HL-60 (cell line): ENCODE results near the gene POP4.

Experiments
- DNase-seq, 2 experiments: peaks; one replicate each; pipeline ENCODE4 v3.0.0-alpha.2; 2010 to 2020; ENCODE audit warnings: low read depth in 1 of 2, low spot score in 1 of 2
- H3K27ac ChIP-seq: fragments of 250-450 bp; sonication (Bioruptor Pico); replicated peaks from 2 replicates; pipeline ENCODE4 v1.5.1; 2020; ENCODE audit warnings: mild to moderate bottlenecking, moderate library complexity
- H3K27me3 ChIP-seq: fragments of 250-450 bp; sonication (Bioruptor Pico); 2 replicates; pipeline ENCODE4 v1.5.1; 2021; ENCODE audit warnings: mild to moderate bottlenecking, moderate library complexity; ENCODE audit not compliant: insufficient read depth, poor library complexity, severe bottlenecking
- H3K4me3 ChIP-seq: replicated peaks from 2 replicates; pipeline ENCODE4 v1.5.1; 2011; ENCODE audit warnings: mild to moderate bottlenecking, control low read depth, low read length; ENCODE audit not compliant: insufficient read depth
- GABPA ChIP-seq: IDR thresholded peaks from 2 replicates; pipeline ENCODE4 v1.6.1; 2012; ENCODE audit warnings: low read depth
- POLR2AphosphoS5 ChIP-seq: IDR thresholded peaks from 2 replicates; pipeline ENCODE4 v1.6.1; 2012; ENCODE audit warnings: low read depth
- SPI1 ChIP-seq: IDR thresholded peaks from 2 replicates; pipeline ENCODE4 v1.6.1; 2012; ENCODE audit warnings: low read depth, mild to moderate bottlenecking, borderline replicate concordance
- TF ChIP-seq, protein P1 (sequence below): IDR thresholded peaks from 2 replicates; pipeline ENCODE4 v1.6.1; 2012; ENCODE audit warnings: low read depth; ENCODE audit not compliant: insufficient replicate concordance
- TF ChIP-seq, protein P2 (sequence below): IDR thresholded peaks from one replicate; pipeline ENCODE4 v1.5.1; 2011; ENCODE audit warnings: low read length, control low read depth, inconsistent platforms; ENCODE audit not compliant: insufficient read depth

Gene POP4

DNA sequence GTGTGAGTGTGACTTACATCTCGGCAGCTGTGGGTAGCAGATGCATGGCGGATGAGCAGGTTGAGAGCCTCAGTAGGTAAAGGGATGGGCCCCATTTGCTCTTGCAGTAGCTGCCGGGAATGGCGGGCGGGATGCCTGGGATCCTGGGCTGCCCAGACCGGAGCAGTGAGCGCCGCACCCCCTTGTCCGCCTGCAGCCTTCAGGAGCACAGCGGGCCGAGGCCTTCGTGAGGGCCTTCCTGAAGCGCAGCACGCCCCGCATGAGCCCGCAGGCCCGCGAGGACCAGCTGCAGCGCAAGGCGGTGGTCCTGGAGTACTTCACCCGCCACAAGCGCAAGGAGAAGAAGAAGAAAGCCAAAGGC is 4.1 kb downstream of the POP4 start:
- Histone ChIP-seq H3K27ac (no peak overlapping the region), H3K27me3 (no peaks in the 10 kb centered on the region), H3K4me3 (no peak overlapping the region)
- DNase-seq: no peak
- TF ChIP-seq, protein P1, sequence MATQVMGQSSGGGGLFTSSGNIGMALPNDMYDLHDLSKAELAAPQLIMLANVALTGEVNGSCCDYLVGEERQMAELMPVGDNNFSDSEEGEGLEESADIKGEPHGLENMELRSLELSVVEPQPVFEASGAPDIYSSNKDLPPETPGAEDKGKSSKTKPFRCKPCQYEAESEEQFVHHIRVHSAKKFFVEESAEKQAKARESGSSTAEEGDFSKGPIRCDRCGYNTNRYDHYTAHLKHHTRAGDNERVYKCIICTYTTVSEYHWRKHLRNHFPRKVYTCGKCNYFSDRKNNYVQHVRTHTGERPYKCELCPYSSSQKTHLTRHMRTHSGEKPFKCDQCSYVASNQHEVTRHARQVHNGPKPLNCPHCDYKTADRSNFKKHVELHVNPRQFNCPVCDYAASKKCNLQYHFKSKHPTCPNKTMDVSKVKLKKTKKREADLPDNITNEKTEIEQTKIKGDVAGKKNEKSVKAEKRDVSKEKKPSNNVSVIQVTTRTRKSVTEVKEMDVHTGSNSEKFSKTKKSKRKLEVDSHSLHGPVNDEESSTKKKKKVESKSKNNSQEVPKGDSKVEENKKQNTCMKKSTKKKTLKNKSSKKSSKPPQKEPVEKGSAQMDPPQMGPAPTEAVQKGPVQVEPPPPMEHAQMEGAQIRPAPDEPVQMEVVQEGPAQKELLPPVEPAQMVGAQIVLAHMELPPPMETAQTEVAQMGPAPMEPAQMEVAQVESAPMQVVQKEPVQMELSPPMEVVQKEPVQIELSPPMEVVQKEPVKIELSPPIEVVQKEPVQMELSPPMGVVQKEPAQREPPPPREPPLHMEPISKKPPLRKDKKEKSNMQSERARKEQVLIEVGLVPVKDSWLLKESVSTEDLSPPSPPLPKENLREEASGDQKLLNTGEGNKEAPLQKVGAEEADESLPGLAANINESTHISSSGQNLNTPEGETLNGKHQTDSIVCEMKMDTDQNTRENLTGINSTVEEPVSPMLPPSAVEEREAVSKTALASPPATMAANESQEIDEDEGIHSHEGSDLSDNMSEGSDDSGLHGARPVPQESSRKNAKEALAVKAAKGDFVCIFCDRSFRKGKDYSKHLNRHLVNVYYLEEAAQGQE: no peak
- TF ChIP-seq POLR2AphosphoS5 (no peak), SPI1 (no peak), GABPA (no peak)
- TF ChIP-seq, protein P2, sequence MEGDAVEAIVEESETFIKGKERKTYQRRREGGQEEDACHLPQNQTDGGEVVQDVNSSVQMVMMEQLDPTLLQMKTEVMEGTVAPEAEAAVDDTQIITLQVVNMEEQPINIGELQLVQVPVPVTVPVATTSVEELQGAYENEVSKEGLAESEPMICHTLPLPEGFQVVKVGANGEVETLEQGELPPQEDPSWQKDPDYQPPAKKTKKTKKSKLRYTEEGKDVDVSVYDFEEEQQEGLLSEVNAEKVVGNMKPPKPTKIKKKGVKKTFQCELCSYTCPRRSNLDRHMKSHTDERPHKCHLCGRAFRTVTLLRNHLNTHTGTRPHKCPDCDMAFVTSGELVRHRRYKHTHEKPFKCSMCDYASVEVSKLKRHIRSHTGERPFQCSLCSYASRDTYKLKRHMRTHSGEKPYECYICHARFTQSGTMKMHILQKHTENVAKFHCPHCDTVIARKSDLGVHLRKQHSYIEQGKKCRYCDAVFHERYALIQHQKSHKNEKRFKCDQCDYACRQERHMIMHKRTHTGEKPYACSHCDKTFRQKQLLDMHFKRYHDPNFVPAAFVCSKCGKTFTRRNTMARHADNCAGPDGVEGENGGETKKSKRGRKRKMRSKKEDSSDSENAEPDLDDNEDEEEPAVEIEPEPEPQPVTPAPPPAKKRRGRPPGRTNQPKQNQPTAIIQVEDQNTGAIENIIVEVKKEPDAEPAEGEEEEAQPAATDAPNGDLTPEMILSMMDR: no peak

DNA sequence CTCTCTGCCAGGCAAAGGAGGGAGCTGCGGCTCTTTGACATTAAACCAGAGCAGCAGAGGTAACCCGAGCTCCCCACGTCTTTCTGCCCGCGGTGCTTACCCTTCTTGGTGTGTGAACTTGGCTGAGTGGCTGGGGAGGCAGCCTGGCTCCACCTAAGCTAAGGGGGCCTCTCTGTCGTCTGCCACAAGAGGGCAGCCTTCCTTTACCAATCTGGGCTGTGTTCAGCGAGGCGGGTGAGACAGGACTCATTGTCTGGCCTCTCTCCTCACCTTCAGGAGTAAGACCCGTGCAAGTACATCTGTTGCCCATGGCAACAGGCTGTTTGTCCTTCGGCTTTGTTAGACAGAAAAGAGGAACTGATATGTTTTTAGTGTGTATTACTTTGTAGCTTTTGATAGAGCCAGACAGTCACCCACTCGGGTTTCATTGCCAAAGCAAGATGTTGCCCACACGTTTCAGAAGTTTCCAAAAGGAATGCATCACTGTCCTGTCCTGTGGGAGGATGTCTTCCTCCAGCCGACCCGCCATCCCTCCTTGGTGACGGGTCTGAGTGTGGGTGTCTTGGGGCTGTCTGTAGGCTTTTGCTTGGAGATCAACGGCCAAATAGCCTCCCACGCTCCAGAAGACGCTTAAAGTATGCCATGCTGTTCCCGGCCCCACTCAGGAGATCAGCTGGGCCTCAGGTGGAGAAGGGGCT is 4.6 kb downstream of the POP4 start:
- Histone ChIP-seq H3K27me3 (no peaks in the 10 kb centered on the region), H3K27ac (peak overlapping the region; percentile 42; the same call in 1 of the 2 replicates), H3K4me3 (no peak overlapping the region)
- peak; percentile 47 to 85 for DNase-seq
- TF ChIP-seq GABPA: no peak
- TF ChIP-seq, protein P2: peak; percentile 85

DNA sequence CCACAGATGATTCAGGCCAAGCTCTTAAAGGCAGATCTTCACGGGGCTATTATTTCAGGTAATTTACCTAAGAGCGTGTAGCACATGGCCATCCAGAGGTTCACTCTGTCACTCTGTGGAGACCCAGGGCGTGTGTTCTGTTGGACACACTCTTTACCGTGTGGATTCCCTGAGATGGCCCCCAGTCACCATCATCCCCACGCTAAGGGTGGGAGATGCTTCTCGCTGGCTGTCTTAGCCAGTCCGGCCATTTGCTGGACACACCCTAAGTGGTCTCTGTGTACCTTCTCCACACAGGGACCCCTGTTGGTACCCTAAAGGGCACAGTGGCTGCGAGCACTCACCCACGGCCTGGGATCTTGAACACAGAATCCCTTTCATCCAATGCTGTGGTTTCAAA is 6.0 kb downstream of the POP4 start:
- no peak for DNase-seq
- Histone ChIP-seq H3K4me3 (no peak overlapping the region), H3K27ac (no peak overlapping the region), H3K27me3 (no peaks in the 10 kb centered on the region)
- TF ChIP-seq POLR2AphosphoS5 (no peak), GABPA (no peak)
- TF ChIP-seq, protein P2: no peak
- TF ChIP-seq, protein P1: no peak
